Left ventricle myocardium inferior (tissue), 1 donor: Measurements from ENCODE around the gene B3GNT8. TPM values are rescaled to one million over a fixed set of nuclear protein-coding genes. Genes with fewer than 3 reads are reported as not detected.
A peak's percentile ranks its signal among the peaks of the same experiment; 100 is the strongest.

ENCODE experiments used
- DNase-seq: peaks from one replicate; pipeline ENCODE4 v3.0.0-alpha.2; 2020
- H3K27ac ChIP-seq: fragments of 200-600 bp; replicated peaks from 2 replicates; pipeline ENCODE4 v1.8.0; 2021
- H3K27me3 ChIP-seq: fragments of 200-600 bp; 2 replicates; pipeline ENCODE4 v1.8.0; 2021; ENCODE audit warnings: low read depth
- H3K36me3 ChIP-seq: fragments of 200-600 bp; 2 replicates; pipeline ENCODE4 v1.8.0; 2021
- H3K4me1 ChIP-seq: fragments of 200-600 bp; 2 replicates; pipeline ENCODE4 v1.8.0; 2021
- H3K4me3 ChIP-seq: fragments of 200-600 bp; 2 replicates; pipeline ENCODE4 v1.8.0; 2021; ENCODE audit warnings: mild to moderate bottlenecking, moderate library complexity
- H3K9me3 ChIP-seq: fragments of 200-600 bp; replicated peaks from 2 replicates; pipeline ENCODE4 v1.8.0; 2021
- intact Hi-C: fragments of 100-400 bp; cut with micrococcal nuclease; formaldehyde crosslinking; loops from one replicate; pipeline ENCODE4 v1.11.0; 2022
- total RNA-seq: library from RNA; stranded (reverse); fragmentation: NEBNext Ultra II Directional; extraction: Animal tissue kit (Norgen Biotek cat#: 25700); gene quantifications from one replicate; pipeline ENCODE4 v1.2.1, GENCODE V29; 2021
- TF ChIP-seq, protein P1 (sequence below): fragments of 200-600 bp; IDR thresholded peaks from 2 replicates; pipeline ENCODE4 v1.8.0; 2021; ENCODE audit warnings: antibody characterized with exemption, mild to moderate bottlenecking, borderline replicate concordance
- donor health status: DM: no; HTN: yes; CAD: no; lungs with severe emphysema.

Gene B3GNT8
- total RNA-seq, 1 donor from 2014 or later: 10.3 TPM

GRCh38 chr19:41434450-41434849 lies 7.3 kb upstream of the B3GNT8 start:
- TF ChIP-seq, protein P1, sequence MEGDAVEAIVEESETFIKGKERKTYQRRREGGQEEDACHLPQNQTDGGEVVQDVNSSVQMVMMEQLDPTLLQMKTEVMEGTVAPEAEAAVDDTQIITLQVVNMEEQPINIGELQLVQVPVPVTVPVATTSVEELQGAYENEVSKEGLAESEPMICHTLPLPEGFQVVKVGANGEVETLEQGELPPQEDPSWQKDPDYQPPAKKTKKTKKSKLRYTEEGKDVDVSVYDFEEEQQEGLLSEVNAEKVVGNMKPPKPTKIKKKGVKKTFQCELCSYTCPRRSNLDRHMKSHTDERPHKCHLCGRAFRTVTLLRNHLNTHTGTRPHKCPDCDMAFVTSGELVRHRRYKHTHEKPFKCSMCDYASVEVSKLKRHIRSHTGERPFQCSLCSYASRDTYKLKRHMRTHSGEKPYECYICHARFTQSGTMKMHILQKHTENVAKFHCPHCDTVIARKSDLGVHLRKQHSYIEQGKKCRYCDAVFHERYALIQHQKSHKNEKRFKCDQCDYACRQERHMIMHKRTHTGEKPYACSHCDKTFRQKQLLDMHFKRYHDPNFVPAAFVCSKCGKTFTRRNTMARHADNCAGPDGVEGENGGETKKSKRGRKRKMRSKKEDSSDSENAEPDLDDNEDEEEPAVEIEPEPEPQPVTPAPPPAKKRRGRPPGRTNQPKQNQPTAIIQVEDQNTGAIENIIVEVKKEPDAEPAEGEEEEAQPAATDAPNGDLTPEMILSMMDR: no peak
- Histone ChIP-seq H3K27me3 (no peaks in the 10 kb centered on the region), H3K9me3 (no peaks in the 10 kb centered on the region), H3K4me3 (no peak overlapping the region), H3K27ac (peak overlapping the region; percentile 93), H3K36me3 (peaks cover 58% of the 10 kb centered on the region), H3K4me1 (peaks cover 47% of the 10 kb centered on the region)
- DNase-seq: no peak
- intact Hi-C loops: no loop called here

DNA sequence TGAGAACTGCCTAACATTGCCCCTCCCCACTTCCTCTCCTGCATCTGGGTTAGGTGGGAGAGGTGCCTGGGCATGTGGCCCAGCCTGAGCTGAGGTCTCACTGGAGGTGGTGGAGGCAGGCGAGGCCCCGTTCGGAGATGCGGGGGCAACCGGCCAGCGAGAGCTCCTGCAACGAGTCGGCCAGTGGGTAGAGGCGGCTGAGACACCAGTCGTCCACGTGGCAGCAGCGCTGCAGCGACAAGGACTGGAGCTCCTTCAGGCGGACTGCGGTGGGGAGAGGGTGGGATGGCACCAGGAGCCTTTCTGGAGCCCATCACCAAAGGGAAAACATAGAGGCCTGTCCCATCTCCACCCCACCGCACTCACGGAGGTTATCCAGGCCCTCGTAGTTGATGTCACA lies 6.0 kb upstream of the B3GNT8 start:
- H3K9me3 ChIP-seq: no peaks in the 10 kb centered on the region
- no peak for DNase-seq
- H3K27ac ChIP-seq: peak overlapping the region; percentile 93
- H3K4me1 ChIP-seq: peaks cover 47% of the 10 kb centered on the region
- intact Hi-C loops: no loop called here
- H3K27me3 ChIP-seq: no peaks in the 10 kb centered on the region
- peaks cover 57% of the 10 kb centered on the region for H3K36me3 ChIP-seq
- TF ChIP-seq, protein P1: no peak
- peak overlapping the region; percentile 56 for H3K4me3 ChIP-seq

GRCh38 chr19:41431426-41432386 lies 4.5 kb upstream of the B3GNT8 start:
- peaks cover 58% of the 10 kb centered on the region for H3K4me1 ChIP-seq

DNA sequence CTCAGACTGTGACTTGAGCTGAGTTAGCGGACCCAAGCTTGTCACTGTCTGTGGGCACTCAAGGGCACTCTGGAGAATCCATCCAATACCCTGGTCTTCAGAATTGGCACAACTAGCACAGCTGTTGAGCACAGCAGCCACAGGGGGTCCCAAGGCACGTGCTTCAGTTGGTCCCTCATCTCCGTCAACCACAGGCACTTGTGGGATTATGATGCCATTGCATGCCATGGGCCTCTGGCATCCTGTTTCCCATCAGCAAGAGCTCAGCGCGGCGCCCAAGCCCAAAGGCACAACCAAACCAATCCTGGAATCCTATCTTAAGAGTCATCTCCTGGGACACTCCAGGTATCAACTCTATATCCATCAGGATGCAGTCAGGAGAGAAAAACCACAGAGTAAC lies 3.7 kb upstream of the B3GNT8 start:
- DNase-seq: no peak
- Histone ChIP-seq H3K36me3 (peaks cover 37% of the 10 kb centered on the region), H3K27ac (peak overlapping the region; percentile 93)

More at GRCh38 chr19:41431426-41432386, 4.5 kb upstream of the B3GNT8 start:
- DNase-seq: peak; percentile 82
- intact Hi-C loops: no loop called here
- Histone ChIP-seq H3K36me3 (peaks cover 43% of the 10 kb centered on the region), H3K27me3 (no peaks in the 10 kb centered on the region), H3K27ac (peak overlapping the region; percentile 93), H3K9me3 (no peaks in the 10 kb centered on the region), H3K4me3 (peak overlapping the region; percentile 56)
- TF ChIP-seq, protein P1: peak; percentile 54

GRCh38 chr19:41428481-41428859 lies 1.3 kb upstream of the B3GNT8 start:
- Histone ChIP-seq H3K9me3 (no peaks in the 10 kb centered on the region), H3K4me1 (peaks cover 83% of the 10 kb centered on the region), H3K27me3 (no peaks in the 10 kb centered on the region), H3K36me3 (peaks cover 41% of the 10 kb centered on the region), H3K4me3 (peak overlapping the region; percentile 74), H3K27ac (peak overlapping the region; percentile 93)
- TF ChIP-seq, protein P1: no peak
- intact Hi-C loops: no loop called here
- DNase-seq: no peak

More for the DNA sequence above, 3.7 kb upstream of the B3GNT8 start:
- H3K9me3 ChIP-seq: no peaks in the 10 kb centered on the region
- TF ChIP-seq, protein P1: no peak
- H3K4me1 ChIP-seq: peaks cover 66% of the 10 kb centered on the region
- intact Hi-C loops: no loop called here
- H3K4me3 ChIP-seq: no peak overlapping the region
- H3K27me3 ChIP-seq: no peaks in the 10 kb centered on the region
